Type B pancreatic cell (in vitro differentiated cells): Measurements from ENCODE around the gene STK32B. TPM values are rescaled to one million over a fixed set of nuclear protein-coding genes. Genes with fewer than 3 reads are reported as not detected.

ENCODE experiments used
- DNase-seq: peaks from one replicate; pipeline ENCODE4 v3.0.0; 2021; ENCODE audit warnings: mixed read lengths; ENCODE audit not compliant: unreplicated experiment; ENCODE audit errors: extremely low spot score
- H3K27ac Mint-ChIP-seq: 2 replicates; pipeline ENCODE4 v1.8.0; 2021; ENCODE audit warnings: mild to moderate bottlenecking, mixed read lengths
- H3K27me3 Mint-ChIP-seq: 2 replicates; pipeline ENCODE4 v1.8.0; 2021; ENCODE audit warnings: mixed read lengths
- H3K36me3 Mint-ChIP-seq: 2 replicates; pipeline ENCODE4 v1.8.0; 2021; ENCODE audit warnings: mixed read lengths
- H3K4me1 Mint-ChIP-seq: one replicate; pipeline ENCODE4 v1.8.0; 2021; ENCODE audit warnings: mixed read lengths; ENCODE audit not compliant: unreplicated experiment
- H3K4me3 Mint-ChIP-seq: 2 replicates; pipeline ENCODE4 v1.8.0; 2021; ENCODE audit warnings: mild to moderate bottlenecking, mixed read lengths
- H3K9me3 Mint-ChIP-seq: 2 replicates; pipeline ENCODE4 v1.8.0; 2021; ENCODE audit warnings: mixed read lengths
- CTCF ChIP-seq: fragments of 200-600 bp; sonication (generic); conservative IDR thresholded peaks from 2 replicates; pipeline ENCODE4 v1.5.0; 2021; ENCODE audit warnings: antibody characterized with exemption, mild to moderate bottlenecking
- total RNA-seq: library from RNA; stranded (reverse); gene quantifications from 2 replicates; pipeline ENCODE4 v1.2.1, GENCODE V29; 2021; ENCODE audit warnings: low replicate concordance

Gene STK32B
- total RNA-seq, 1 donor from 2014 or later, result 3.0 TPM

- Mint-ChIP-seq H3K9me3 (peaks cover 6% of the 10 kb centered on the region), H3K36me3 (no peaks in the 10 kb centered on the region), H3K27me3 (peaks cover 16% of the 10 kb centered on the region), H3K4me1 (peaks cover 28% of the 10 kb centered on the region), H3K27ac (no peak overlapping the region), H3K4me3 (no peak overlapping the region)
- no peak for DNase-seq
- no peak for TF ChIP-seq CTCF
Measured at GRCh38 chr4:5217421-5217820, 166.1 kb downstream of the STK32B start.

- DNase-seq, result no peak
- Mint-ChIP-seq H3K27ac (no peak overlapping the region), H3K4me3 (no peak overlapping the region)
Measured at GRCh38 chr4:5218376-5219069, 167.2 kb downstream of the STK32B start.

DNA sequence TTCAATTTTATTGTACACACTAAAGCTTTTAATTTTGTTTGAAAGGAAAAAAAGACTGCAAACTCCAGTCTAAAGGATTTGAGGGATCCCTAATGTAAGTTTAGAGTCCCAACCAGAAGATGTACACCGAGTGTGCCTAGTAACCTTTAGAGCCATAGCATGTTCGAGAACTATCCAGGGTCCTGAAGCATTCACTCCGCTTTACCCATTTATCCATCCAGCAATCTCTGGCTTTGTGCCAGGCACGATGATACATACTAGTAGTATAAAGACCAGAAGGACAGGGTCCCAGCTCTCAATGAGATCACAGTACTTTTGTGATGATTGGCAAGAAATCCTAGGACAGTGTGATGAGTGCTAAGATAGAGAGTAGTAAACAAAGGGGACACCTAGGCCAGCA, 168.7 kb downstream of the STK32B start:
- no peak overlapping the region for H3K4me3 Mint-ChIP-seq
- TF ChIP-seq CTCF, result no peak
- no peaks in the 10 kb centered on the region for H3K36me3 Mint-ChIP-seq
- peaks cover 4% of the 10 kb centered on the region for H3K27me3 Mint-ChIP-seq
- no peak overlapping the region for H3K27ac Mint-ChIP-seq
- peaks cover 14% of the 10 kb centered on the region for H3K4me1 Mint-ChIP-seq
- H3K9me3 Mint-ChIP-seq, result peaks cover 9% of the 10 kb centered on the region
- DNase-seq, result no peak

More at GRCh38 chr4:5218376-5219069, 167.2 kb downstream of the STK32B start:
- TF ChIP-seq CTCF, result no peak
- Mint-ChIP-seq H3K27me3 (peaks cover 13% of the 10 kb centered on the region), H3K4me1 (peaks cover 21% of the 10 kb centered on the region), H3K9me3 (peaks cover 9% of the 10 kb centered on the region), H3K36me3 (no peaks in the 10 kb centered on the region)

DNA sequence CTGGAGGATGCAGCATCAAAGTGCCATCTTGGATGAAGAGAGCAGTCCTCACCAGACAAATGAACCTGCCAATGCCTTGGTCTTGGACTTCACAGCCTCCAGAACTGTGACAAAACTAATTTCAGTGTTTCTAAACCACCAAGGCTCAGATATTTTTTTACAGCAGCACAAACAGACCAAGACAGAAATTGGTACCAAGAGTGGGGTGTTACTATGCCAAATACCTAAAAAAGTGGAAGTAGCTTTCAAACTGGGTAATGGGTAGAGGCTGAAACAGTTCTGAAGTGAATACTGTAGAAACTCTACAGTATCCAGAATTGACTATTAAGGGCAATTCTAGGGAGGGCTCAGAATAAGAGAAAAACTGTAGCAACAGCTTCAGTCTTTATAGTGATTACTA, 170.8 kb downstream of the STK32B start:
- Mint-ChIP-seq H3K4me3 (no peak overlapping the region), H3K27ac (no peak overlapping the region), H3K4me1 (no peaks in the 10 kb centered on the region), H3K9me3 (peaks cover 9% of the 10 kb centered on the region), H3K27me3 (peaks cover 7% of the 10 kb centered on the region), H3K36me3 (no peaks in the 10 kb centered on the region)
- DNase-seq, result no peak
- TF ChIP-seq CTCF, result no peak

GRCh38 chr4:5222951-5223350, 171.7 kb downstream of the STK32B start:
- Mint-ChIP-seq H3K27ac (no peak overlapping the region), H3K36me3 (no peaks in the 10 kb centered on the region), H3K4me3 (no peak overlapping the region), H3K9me3 (peaks cover 9% of the 10 kb centered on the region), H3K4me1 (no peaks in the 10 kb centered on the region), H3K27me3 (peaks cover 7% of the 10 kb centered on the region)
- no peak for DNase-seq
- TF ChIP-seq CTCF, result no peak
